Parathyroid adenoma (tissue), 2 donors: ENCODE results near the gene DUSP10.

Experiments
- H2AFZ ChIP-seq: fragments of 300-600 bp; sonication (generic); one replicate; pipeline ENCODE4 v1.7.0; 2017; ENCODE audit warnings: antibody characterized with exemption, mild to moderate bottlenecking
- H3K27ac ChIP-seq: fragments of 300-600 bp; sonication (generic); one replicate; pipeline ENCODE4 v1.7.0; 2017
- H3K27me3 ChIP-seq: fragments of 300-600 bp; sonication (generic); one replicate; pipeline ENCODE4 v1.7.0; 2017; ENCODE audit warnings: low read length; ENCODE audit not compliant: control insufficient read depth, insufficient read depth
- H3K36me3 ChIP-seq: fragments of 300-600 bp; sonication (generic); one replicate; pipeline ENCODE4 v1.7.0; 2017; ENCODE audit warnings: low read length; ENCODE audit not compliant: control insufficient read depth, insufficient read depth
- H3K4me1 ChIP-seq: fragments of 300-600 bp; sonication (generic); one replicate; pipeline ENCODE4 v1.7.0; 2017; ENCODE audit warnings: control low read depth
- H3K4me2 ChIP-seq: fragments of 300-600 bp; sonication (generic); one replicate; pipeline ENCODE4 v1.7.0; 2017; ENCODE audit warnings: low read length
- H3K4me3 ChIP-seq: fragments of 300-600 bp; sonication (generic); one replicate; pipeline ENCODE4 v1.7.0; 2017; ENCODE audit warnings: low read depth, low read length
- H3K79me2 ChIP-seq: fragments of 300-600 bp; sonication (generic); one replicate; pipeline ENCODE4 v1.7.0; 2017; ENCODE audit warnings: control low read depth
- H3K9ac ChIP-seq: fragments of 300-600 bp; sonication (generic); one replicate; pipeline ENCODE4 v1.7.0; 2017; ENCODE audit warnings: mild to moderate bottlenecking
- H3K9me3 ChIP-seq: fragments of 300-600 bp; sonication (generic); one replicate; pipeline ENCODE4 v1.7.0; 2017; ENCODE audit warnings: low read length; ENCODE audit not compliant: control insufficient read depth
- TF ChIP-seq, protein P1 (sequence below): fragments of 300-600 bp; sonication (generic); IDR thresholded peaks from one replicate; pipeline ENCODE4 v1.7.0; 2017; ENCODE audit warnings: antibody characterized with exemption, mild to moderate bottlenecking
- donor health status: primary hyperparathyroidism.

DUSP10 gene

DNA sequence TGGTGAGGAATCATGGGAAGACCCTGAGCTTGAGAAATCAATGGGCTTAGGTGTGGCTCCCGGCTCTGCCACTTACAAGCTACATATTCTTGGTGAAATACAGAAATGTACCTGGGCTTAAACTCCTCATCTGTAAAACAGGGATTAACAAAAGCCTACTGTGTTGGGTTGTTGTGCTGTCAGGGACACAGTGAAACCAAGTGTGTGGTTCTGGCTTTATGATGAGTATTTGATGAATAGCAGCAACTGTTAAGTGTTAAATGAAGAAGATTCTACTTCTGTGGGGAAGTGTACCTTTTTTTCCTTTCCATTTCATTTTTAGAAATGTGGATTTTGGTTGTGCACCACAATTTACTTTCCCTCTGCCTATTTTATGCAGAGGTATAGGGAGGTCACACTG, 41.1 kb upstream of the DUSP10 start:
- Histone ChIP-seq H3K9me3 (no peaks in the 10 kb centered on the region), H2AFZ (no peak overlapping the region), H3K27me3 (no peaks in the 10 kb centered on the region), H3K4me2 (no peak overlapping the region), H3K4me3 (no peak overlapping the region), H3K4me1 (no peaks in the 10 kb centered on the region), H3K79me2 (no peaks in the 10 kb centered on the region), H3K9ac (no peak overlapping the region), H3K36me3 (no peaks in the 10 kb centered on the region), H3K27ac (no peak overlapping the region)
- TF ChIP-seq, protein P1, sequence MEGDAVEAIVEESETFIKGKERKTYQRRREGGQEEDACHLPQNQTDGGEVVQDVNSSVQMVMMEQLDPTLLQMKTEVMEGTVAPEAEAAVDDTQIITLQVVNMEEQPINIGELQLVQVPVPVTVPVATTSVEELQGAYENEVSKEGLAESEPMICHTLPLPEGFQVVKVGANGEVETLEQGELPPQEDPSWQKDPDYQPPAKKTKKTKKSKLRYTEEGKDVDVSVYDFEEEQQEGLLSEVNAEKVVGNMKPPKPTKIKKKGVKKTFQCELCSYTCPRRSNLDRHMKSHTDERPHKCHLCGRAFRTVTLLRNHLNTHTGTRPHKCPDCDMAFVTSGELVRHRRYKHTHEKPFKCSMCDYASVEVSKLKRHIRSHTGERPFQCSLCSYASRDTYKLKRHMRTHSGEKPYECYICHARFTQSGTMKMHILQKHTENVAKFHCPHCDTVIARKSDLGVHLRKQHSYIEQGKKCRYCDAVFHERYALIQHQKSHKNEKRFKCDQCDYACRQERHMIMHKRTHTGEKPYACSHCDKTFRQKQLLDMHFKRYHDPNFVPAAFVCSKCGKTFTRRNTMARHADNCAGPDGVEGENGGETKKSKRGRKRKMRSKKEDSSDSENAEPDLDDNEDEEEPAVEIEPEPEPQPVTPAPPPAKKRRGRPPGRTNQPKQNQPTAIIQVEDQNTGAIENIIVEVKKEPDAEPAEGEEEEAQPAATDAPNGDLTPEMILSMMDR = no peak

DNA sequence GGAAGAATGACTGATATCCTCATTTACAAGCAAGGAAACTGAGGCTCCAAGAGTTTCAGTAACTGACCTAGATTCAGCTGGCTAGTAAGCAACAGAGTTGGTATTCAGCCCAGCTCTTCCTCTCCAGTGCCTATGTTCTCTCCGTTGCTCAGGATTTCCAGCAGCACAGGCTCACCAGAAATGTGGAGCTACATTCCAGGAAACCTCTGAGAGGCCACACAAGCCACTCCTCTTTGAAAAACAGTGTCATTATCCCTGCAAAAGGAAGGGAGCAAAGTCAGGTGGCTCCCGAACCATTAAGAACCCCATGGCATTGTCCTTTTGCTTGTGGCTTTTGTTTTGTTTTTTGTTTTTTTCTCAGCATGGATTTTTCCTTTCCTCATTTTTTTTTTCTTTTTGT, 40.6 kb upstream of the DUSP10 start:
- no peak overlapping the region for H3K4me3 ChIP-seq
- H3K36me3 ChIP-seq = no peaks in the 10 kb centered on the region
- no peak overlapping the region for H3K4me2 ChIP-seq
- H3K27ac ChIP-seq = no peak overlapping the region
- no peaks in the 10 kb centered on the region for H3K27me3 ChIP-seq
- H3K9me3 ChIP-seq = no peaks in the 10 kb centered on the region
- TF ChIP-seq, protein P1 = no peak
- H3K79me2 ChIP-seq = no peaks in the 10 kb centered on the region
- no peaks in the 10 kb centered on the region for H3K4me1 ChIP-seq
- H2AFZ ChIP-seq = no peak overlapping the region
- H3K9ac ChIP-seq = no peak overlapping the region

GRCh38 chr1:221781102-221781755, 39.3 kb upstream of the DUSP10 start:
- TF ChIP-seq, protein P1 = no peak
- Histone ChIP-seq H3K79me2 (no peaks in the 10 kb centered on the region), H3K4me1 (no peaks in the 10 kb centered on the region), H3K9ac (no peak overlapping the region), H3K36me3 (no peaks in the 10 kb centered on the region), H2AFZ (no peak overlapping the region), H3K4me3 (no peak overlapping the region), H3K4me2 (no peak overlapping the region), H3K27ac (no peak overlapping the region), H3K9me3 (no peaks in the 10 kb centered on the region), H3K27me3 (no peaks in the 10 kb centered on the region)

DNA sequence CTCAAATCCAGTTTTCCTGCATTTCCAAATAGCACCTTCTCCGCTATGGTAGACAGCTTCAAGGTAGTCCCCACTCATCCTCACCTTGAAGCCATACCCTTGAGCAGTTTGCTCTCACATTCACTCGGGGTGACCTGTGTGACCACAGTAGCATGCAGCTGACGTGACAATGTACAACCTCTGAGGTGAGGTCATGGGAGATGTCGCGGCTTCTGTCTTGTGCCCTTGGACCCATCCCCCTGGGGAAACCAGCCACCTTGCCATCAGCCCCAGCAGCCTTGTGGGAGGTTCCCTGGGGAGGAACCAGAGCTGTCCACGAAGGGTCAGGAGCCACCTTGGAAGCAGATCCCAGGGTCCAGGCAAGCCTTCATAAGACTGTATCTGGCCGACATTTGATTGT, 38.3 kb upstream of the DUSP10 start:
- Histone ChIP-seq H3K27ac (no peak overlapping the region), H3K9me3 (no peaks in the 10 kb centered on the region), H3K4me2 (no peak overlapping the region), H2AFZ (no peak overlapping the region), H3K4me3 (no peak overlapping the region), H3K79me2 (no peaks in the 10 kb centered on the region), H3K4me1 (no peaks in the 10 kb centered on the region), H3K36me3 (no peaks in the 10 kb centered on the region), H3K27me3 (no peaks in the 10 kb centered on the region), H3K9ac (no peak overlapping the region)
- TF ChIP-seq, protein P1 = no peak

DNA sequence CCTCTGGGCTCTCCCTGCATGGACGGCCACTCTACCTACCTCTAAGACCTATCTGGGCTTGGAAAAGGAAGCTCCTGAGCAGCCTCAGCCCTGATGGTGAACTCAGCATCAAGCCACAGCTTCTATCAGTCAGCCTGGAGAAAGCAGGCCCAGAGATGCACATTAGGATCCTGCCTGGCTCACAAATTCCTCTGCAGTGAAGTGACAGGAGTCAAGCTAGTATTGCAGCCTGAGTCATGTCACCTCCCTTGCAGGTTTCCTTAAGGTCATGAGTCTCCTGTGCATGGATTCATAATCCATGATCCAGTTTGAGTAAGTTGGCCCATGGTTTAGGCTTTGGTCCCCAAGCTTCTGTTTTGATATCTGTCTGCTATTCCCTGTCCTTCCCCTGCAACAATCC, 37.9 kb upstream of the DUSP10 start:
- H3K4me3 ChIP-seq = no peak overlapping the region
- H3K27me3 ChIP-seq = no peaks in the 10 kb centered on the region
- no peaks in the 10 kb centered on the region for H3K79me2 ChIP-seq
- H3K9me3 ChIP-seq = no peaks in the 10 kb centered on the region
- H3K36me3 ChIP-seq = no peaks in the 10 kb centered on the region
- no peak overlapping the region for H3K9ac ChIP-seq
- TF ChIP-seq, protein P1 = no peak
- no peak overlapping the region for H3K4me2 ChIP-seq
- no peak overlapping the region for H2AFZ ChIP-seq
- no peaks in the 10 kb centered on the region for H3K4me1 ChIP-seq
- no peak overlapping the region for H3K27ac ChIP-seq
